GM19397 (cell line): ENCODE data around the gene HOXA10.

Experiments used
- ATAC-seq: cut with Tn5 transposase; IDR thresholded peaks from one replicate; pipeline ENCODE4 v1.9.1; 2021; ENCODE audit warnings: mild to moderate bottlenecking, moderate library complexity; ENCODE audit not compliant: unreplicated experiment

HOXA10 gene

DNA sequence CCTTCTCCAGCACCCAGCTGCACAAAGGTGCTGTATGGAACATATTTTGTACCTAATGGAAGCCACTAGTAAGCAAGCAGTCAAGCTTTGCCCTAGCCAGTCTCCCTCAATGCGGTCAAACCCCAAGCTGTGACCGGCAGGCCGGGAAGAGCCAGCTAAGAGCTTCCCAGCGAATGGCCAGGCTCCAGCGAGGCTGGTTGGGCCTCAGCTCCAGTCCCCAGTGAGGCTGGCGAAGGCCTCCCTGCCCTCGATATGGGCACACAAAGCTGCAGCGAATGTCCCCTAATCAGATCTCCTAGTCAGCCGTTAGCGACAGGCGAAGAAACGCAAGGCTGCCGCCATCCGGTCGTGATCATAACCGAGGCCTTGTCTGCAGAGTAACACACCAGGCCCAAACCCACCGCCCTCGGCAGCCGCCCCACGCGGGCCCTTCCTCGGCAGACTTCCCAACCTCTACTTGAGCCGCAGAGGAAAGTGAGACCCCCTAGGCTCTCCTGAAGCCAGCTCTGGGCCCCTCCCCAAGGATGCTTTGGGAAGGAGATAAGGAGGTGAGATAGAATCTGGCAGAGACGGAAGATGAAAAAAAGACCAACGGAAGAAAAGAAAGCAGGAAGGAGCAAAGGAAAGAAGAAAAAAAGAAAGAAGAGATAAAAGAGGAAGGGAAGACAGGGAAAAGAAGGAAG, 5.7 kb downstream of the HOXA10 start:
- ATAC-seq: no peak

DNA sequence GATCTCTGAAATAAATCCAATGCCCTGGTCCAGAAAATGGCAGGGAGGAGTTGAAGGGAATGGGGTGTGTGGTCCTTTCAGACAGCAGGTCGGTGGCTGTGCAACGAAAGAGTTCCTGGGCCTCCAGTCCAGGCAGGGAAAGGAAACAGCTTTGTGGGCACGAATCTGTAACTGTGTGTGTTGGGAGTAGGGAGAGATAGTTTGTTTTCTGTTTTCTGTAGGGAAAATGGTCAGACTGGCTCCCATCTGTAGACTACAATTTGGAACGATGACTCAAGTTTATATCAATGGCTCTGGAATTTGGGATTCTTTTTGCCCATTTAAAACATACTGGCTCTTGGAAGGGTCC, 6.2 kb downstream of the HOXA10 start:
- no peak for ATAC-seq

GRCh38 chr7:27166531-27167505, 7.3 kb downstream of the HOXA10 start:
- ATAC-seq: no peak

DNA sequence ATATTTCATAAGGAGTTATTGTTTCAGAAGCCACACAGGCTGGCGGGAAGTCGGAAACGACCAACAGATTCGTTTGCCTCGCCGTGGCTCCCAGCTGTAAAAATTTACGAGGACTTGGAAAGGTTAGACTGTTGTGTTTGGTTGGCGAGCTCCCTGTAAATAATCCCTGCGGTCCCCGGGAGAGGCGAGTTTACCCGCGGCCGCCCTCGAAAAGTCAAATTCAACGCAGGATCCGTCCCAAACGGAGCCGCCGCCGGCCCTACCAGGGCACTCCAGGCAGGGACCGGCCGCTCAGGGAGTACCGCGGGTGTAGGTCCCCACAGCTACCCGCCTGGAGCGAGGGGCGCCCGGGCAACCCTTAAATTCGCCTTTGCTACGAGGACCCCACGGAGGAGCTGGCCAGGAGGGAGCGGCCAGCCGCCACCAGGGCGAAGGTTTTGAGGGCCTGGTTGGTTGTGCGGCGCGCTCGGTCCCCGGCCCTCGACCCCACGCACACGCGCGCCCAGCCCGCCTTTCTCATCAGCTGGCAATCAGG, 8.1 kb downstream of the HOXA10 start:
- no peak for ATAC-seq

- ATAC-seq: no peak
Measured at GRCh38 chr7:27165089-27165995, 8.8 kb downstream of the HOXA10 start, which contains the start of gene HOXA9. TSS of gene HOXA9 (minus strand) at chr7:27165537. CDS start at chr7:27165457, 80 bp downstream.

- ATAC-seq: no peak
Measured at GRCh38 chr7:27164367-27165088, 9.6 kb downstream of the HOXA10 start.

- ATAC-seq: no peak
Measured at GRCh38 chr7:27164045-27164366, 10.1 kb downstream of the HOXA10 start.

DNA sequence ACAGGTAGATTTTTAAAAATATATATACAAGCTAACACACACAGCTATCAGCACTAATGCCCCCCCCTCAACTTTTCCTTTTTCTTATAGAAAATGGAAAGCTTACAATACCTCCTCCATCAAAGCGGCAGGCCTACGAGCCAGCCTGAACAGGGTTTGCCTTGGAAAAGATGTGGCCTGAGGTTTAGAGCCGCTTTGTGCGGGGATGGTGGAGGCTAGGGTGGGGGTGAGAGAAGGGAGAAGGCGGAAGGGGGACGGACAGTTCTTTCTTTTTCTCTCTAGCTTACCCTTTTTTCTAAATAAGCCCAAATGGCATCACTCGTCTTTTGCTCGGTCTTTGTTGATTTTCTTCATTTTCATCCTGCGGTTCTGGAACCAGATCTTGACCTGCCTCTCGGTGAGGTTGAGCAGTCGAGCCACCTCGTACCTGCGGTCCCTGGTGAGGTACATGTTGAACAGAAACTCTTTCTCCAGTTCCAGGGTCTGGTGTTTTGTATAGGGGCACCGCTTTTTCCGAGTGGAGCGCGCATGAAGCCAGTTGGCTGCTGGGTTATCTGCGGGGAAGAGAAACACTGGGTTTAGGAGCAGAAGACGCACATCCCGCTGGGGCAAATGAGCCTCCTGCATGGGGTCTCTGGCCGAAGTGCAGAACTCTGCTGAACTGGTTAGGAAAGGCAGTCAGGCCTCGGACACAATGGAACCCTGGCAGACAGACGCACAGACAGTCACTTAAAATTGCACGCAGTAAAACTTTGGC, 10.7 kb downstream of the HOXA10 start:
- ATAC-seq: no peak

GRCh38 chr7:27162561-27163287, 11.4 kb downstream of the HOXA10 start:
- no peak for ATAC-seq

DNA sequence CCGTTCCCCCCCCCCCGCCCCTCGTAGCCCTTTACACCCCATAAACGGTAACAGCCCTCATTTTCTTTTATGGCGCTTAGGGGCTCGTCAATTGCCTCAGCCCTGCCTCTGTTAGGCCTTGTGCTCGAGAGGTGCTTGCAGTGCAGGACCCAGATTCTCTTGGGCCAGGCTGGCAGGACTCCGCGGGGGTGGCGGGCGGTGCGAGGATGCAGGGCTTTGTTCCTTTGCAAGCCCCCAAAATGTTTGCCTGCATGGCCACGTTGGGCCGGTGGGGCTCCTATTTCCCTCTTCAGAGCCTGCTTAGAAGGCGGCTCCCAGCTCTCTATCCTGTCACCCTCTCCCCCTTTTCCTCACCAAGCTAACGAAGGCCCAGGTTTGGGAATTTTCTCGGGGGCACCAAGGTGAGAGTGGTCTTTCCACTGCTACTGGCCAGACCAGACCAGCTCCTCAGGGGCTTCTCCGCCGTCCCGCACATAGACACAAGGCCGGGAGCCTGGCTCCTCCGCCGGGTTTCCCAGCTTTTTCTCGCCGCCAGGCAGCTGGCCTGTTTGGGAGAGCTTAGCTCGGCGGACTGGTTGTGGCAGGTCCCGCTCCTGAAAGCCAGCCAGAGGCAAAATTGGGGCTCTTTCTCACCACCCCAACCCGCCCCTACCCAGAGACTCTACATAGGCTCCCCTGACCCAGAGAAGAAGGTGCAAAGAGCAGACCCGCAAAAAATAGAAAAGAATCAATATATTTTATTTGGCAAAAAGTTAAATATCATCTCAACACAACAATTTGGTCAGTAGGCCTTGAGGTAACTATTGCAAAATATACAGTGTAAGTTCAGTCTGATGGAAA, 12.2 kb downstream of the HOXA10 start:
- ATAC-seq: no peak

- ATAC-seq: no peak
Measured at GRCh38 chr7:27161214-27161720, 12.9 kb downstream of the HOXA10 start.

GRCh38 chr7:27160546-27161213, 13.4 kb downstream of the HOXA10 start:
- ATAC-seq: peak; percentile 45

DNA sequence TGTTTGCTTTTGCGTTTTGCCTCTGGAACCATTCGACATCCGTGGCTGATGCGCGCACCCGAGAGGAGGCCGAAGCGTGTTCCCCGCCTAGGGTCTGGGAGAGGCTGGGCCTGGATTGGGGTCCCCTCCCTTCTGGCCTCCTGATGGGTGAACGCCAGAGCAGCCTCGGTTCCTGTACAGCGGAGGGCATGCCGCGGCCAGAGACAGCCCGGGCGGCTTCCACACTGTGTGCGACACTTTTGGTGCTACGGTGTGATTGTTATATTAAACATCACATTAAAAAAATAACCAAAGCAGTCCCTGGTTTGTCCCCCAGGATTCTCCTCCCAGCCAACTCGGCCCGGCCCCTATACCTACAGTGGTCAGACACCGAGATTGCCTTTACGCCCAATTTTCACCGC, 14.0 kb downstream of the HOXA10 start:
- ATAC-seq: no peak

DNA sequence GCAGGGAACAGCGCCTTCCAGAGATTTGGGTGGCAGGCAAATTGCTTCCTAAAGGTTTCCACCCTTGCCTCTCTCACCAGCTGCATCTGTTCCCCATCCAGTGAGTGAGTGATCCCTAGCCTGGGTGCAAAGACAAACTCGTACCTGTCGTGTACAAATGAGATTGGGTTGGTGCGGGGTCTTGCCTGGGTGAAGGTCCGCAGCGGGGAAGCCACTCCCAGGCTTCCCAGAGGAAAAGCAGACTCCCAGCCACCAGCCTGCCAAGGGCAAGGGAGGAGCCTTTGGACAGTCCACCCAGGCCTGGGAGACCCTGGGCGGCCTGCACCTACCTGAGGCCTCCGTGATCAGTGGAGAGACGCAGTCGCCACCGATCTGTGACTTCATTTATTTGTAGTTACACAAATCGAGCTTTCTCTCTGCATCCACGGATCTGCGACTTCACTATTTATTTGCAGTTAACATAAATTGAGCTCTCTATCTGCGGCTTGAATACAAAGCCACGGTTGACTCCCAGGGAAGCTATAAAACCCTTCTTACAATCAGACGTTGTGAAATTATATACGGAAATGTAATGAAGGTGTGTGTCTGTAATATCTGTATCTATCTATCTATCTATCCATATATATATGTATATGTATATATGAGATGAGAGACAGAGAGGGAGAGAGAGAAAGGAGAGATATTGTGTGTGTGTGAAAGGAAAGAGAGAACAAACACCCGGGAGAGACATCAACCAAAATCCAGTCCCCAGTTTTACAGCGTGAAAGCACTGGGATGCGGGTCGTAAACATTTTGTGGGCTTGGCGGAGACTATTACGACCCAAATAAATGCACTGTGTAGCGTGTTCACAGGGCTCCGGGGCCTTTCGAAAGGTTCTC, 14.6 kb downstream of the HOXA10 start:
- no peak for ATAC-seq

DNA sequence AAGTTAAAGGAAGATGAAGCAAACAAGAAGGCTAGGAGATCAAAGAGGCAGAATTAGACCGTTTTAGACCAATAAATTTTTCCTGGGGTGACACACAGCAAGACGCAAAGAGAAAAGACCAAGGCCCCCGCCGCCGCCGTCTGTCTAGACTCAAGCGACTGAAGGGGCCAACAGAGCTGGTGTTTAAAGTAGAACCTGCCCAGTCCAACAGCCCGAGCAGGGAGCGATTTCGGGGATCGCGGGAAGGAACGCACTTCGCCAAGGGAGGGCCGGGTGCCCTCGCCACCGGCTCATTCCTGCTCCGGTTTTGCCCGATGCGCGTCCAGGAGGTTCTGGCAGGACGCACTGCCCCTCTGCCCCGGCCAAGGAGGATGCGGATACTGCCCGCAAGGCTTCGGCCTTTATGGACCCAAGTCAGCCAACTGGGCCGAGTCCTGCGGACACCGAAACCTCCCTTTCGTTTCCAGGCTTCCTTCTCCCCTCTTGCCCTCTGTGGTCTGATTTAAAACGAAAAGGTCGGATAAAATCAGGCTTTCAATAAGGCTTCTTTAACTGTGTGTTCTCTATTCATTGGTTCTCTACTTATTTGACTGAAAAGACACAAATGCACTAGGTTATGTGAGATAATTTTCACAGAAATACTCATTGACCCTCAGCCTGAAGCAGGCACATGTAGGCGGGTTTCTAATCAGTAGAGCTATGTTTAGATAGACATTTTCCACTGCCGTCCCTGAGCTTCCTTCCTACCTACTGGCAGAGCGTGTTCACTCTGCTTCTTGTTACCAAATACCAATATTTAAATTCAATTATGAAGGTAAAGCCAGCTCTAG, 15.5 kb downstream of the HOXA10 start:
- no peak for ATAC-seq
